Measurements from ENCODE around the gene CHST11. TPM values are rescaled to one million over a fixed set of nuclear protein-coding genes. Genes with fewer than 3 reads are reported as not detected.
"Not testable (repeated sequence)": the region's sequence is repeated elsewhere in the genome, so short reads cannot be mapped to it uniquely, and the experiment has no call there.

CHST11 gene
- total RNA-seq, 1 donor from 2014 or later, result 20.6 TPM

GRCh38 chr12:104801427-104801826 lies 344.7 kb downstream of the CHST11 start:
- no peak for DNase-seq (ENCODE audit: low read depth)

- DNase-seq (ENCODE audit: low read depth), result peak; percentile 5
These were observed 345.5 kb downstream of the CHST11 start for GRCh38 chr12:104802208-104802607.

- peak; percentile 78 for DNase-seq (ENCODE audit: low read depth)
These were observed 348.4 kb downstream of the CHST11 start for GRCh38 chr12:104805186-104805585.

GRCh38 chr12:104806194-104806593 lies 349.4 kb downstream of the CHST11 start:
- not testable (repeated sequence) for DNase-seq (ENCODE audit: low read depth)

GRCh38 chr12:104809251-104809650 lies 352.5 kb downstream of the CHST11 start:
- no peak for DNase-seq (ENCODE audit: low read depth)

GRCh38 chr12:104809706-104810385 lies 353.1 kb downstream of the CHST11 start:
- no peak for DNase-seq (ENCODE audit: low read depth)

Other genes starting within 250 kb of the CHST11 start
- gene TXNRD1, start 241.2 kb upstream of the CHST11 start, total RNA-seq, result 151 and 438 TPM in 2 replicates
- gene EID3, start 153.2 kb upstream of the CHST11 start, total RNA-seq, result 3.5 and 8.5 TPM in 2 replicates